ENCODE results near the gene KIFC1.

Gene KIFC1

GRCh38 chr6:33415831-33416230, 24.2 kb downstream of the KIFC1 start:
- Histone ChIP-seq H3K9ac (ENCODE audit: low read depth, low read length) (peak overlapping the region; percentile 87), H3K4me2 (ENCODE audit: low read length) (peak overlapping the region; percentile 92), H3K36me3 (ENCODE audit: insufficient read depth, low read length) (peaks cover 40% of the 10 kb centered on the region), H3K4me3 (ENCODE audit: low read length) (peak overlapping the region; percentile 80), H3K9me3 (replicated peaks; ENCODE audit: low read length) (no peaks in the 10 kb centered on the region), H3K27me3 (ENCODE audit: control insufficient read depth, insufficient read depth, low read length) (no peaks in the 10 kb centered on the region), H3K4me1 (ENCODE audit: control insufficient read depth, insufficient read depth, low read length) (peaks cover 31% of the 10 kb centered on the region)

GRCh38 chr6:33416386-33417127, 24.9 kb downstream of the KIFC1 start:
- no peaks in the 10 kb centered on the region for H3K27me3 ChIP-seq (ENCODE audit: control insufficient read depth, insufficient read depth, low read length)
- peaks cover 40% of the 10 kb centered on the region for H3K36me3 ChIP-seq (ENCODE audit: insufficient read depth, low read length)
- H3K9ac ChIP-seq (ENCODE audit: low read depth, low read length): peak overlapping the region; percentile 87
- H3K9me3 ChIP-seq (replicated peaks; ENCODE audit: low read length): no peaks in the 10 kb centered on the region
- peak overlapping the region; percentile 80 for H3K4me3 ChIP-seq (ENCODE audit: low read length)
- peaks cover 27% of the 10 kb centered on the region for H3K4me1 ChIP-seq (ENCODE audit: control insufficient read depth, insufficient read depth, low read length)
- peak overlapping the region; percentile 92 for H3K4me2 ChIP-seq (ENCODE audit: low read length)

GRCh38 chr6:33417128-33417902, 25.7 kb downstream of the KIFC1 start:
- Histone ChIP-seq H3K4me1 (ENCODE audit: control insufficient read depth, insufficient read depth, low read length) (peaks cover 25% of the 10 kb centered on the region), H3K4me2 (ENCODE audit: low read length) (peak overlapping the region; percentile 92), H3K36me3 (ENCODE audit: insufficient read depth, low read length) (peaks cover 38% of the 10 kb centered on the region), H3K4me3 (ENCODE audit: low read length) (peak overlapping the region; percentile 80), H3K9me3 (replicated peaks; ENCODE audit: low read length) (no peaks in the 10 kb centered on the region), H3K27me3 (ENCODE audit: control insufficient read depth, insufficient read depth, low read length) (no peaks in the 10 kb centered on the region), H3K9ac (ENCODE audit: low read depth, low read length) (peak overlapping the region; percentile 87)

GRCh38 chr6:33417903-33418689, 26.5 kb downstream of the KIFC1 start, which contains the start of gene CUTA:
Gene CUTA, minus strand, starts transcription at chr6:33418107. Its CDS starts 107 bp downstream, at chr6:33418000.
- peak within 1 kb of the TSS; percentile 80 for H3K4me3 ChIP-seq (ENCODE audit: low read length)
- peak within 1 kb of the TSS; percentile 87 for H3K9ac ChIP-seq (ENCODE audit: low read depth, low read length)
- H3K9me3 ChIP-seq (replicated peaks; ENCODE audit: low read length): no peaks in the 10 kb centered on the region
- H3K27me3 ChIP-seq (ENCODE audit: control insufficient read depth, insufficient read depth, low read length): no peaks in the 10 kb centered on the region
- H3K4me2 ChIP-seq (ENCODE audit: low read length): peak within 1 kb of the TSS; percentile 95
- H3K4me1 ChIP-seq (ENCODE audit: control insufficient read depth, insufficient read depth, low read length): peaks cover 25% of the 10 kb centered on the region
- peaks cover 30% of the 10 kb centered on the region for H3K36me3 ChIP-seq (ENCODE audit: insufficient read depth, low read length)

GRCh38 chr6:33418690-33419291, 27.2 kb downstream of the KIFC1 start:
- H3K4me1 ChIP-seq (ENCODE audit: control insufficient read depth, insufficient read depth, low read length): peaks cover 25% of the 10 kb centered on the region
- no peaks in the 10 kb centered on the region for H3K27me3 ChIP-seq (ENCODE audit: control insufficient read depth, insufficient read depth, low read length)
- peak overlapping the region; percentile 95 for H3K4me2 ChIP-seq (ENCODE audit: low read length)
- H3K9ac ChIP-seq (ENCODE audit: low read depth, low read length): peak overlapping the region; percentile 78
- H3K9me3 ChIP-seq (replicated peaks; ENCODE audit: low read length): no peaks in the 10 kb centered on the region
- H3K4me3 ChIP-seq (ENCODE audit: low read length): peak overlapping the region; percentile 67
- peaks cover 25% of the 10 kb centered on the region for H3K36me3 ChIP-seq (ENCODE audit: insufficient read depth, low read length)

- H3K9me3 ChIP-seq (replicated peaks; ENCODE audit: low read length): no peaks in the 10 kb centered on the region
- H3K4me2 ChIP-seq (ENCODE audit: low read length): peak within 1 kb of the TSS; percentile 95
- peak within 1 kb of the TSS; percentile 78 for H3K9ac ChIP-seq (ENCODE audit: low read depth, low read length)
- H3K27me3 ChIP-seq (ENCODE audit: control insufficient read depth, insufficient read depth, low read length): no peaks in the 10 kb centered on the region
- peak within 1 kb of the TSS; percentile 39 for H3K4me3 ChIP-seq (ENCODE audit: low read length)
- H3K4me1 ChIP-seq (ENCODE audit: control insufficient read depth, insufficient read depth, low read length): peaks cover 31% of the 10 kb centered on the region
- peaks cover 16% of the 10 kb centered on the region for H3K36me3 ChIP-seq (ENCODE audit: insufficient read depth, low read length)
Observed at GRCh38 chr6:33419580-33420490, 28.2 kb downstream of the KIFC1 start, which contains the start of gene SYNGAP1. Gene SYNGAP1, plus strand, starts transcription at chr6:33420065. Its CDS starts 200 bp downstream, at chr6:33420265.

GRCh38 chr6:33420491-33421343, 29.1 kb downstream of the KIFC1 start:
- Histone ChIP-seq H3K4me3 (ENCODE audit: low read length) (no peak overlapping the region), H3K36me3 (ENCODE audit: insufficient read depth, low read length) (peaks cover 7% of the 10 kb centered on the region), H3K9ac (ENCODE audit: low read depth, low read length) (no peak overlapping the region), H3K27me3 (ENCODE audit: control insufficient read depth, insufficient read depth, low read length) (no peaks in the 10 kb centered on the region), H3K4me1 (ENCODE audit: control insufficient read depth, insufficient read depth, low read length) (peaks cover 29% of the 10 kb centered on the region), H3K9me3 (replicated peaks; ENCODE audit: low read length) (no peaks in the 10 kb centered on the region), H3K4me2 (ENCODE audit: low read length) (no peak overlapping the region)

GRCh38 chr6:33421344-33421643, 29.7 kb downstream of the KIFC1 start:
- Histone ChIP-seq H3K9me3 (replicated peaks; ENCODE audit: low read length) (no peaks in the 10 kb centered on the region), H3K4me2 (ENCODE audit: low read length) (no peak overlapping the region), H3K9ac (ENCODE audit: low read depth, low read length) (no peak overlapping the region), H3K4me3 (ENCODE audit: low read length) (no peak overlapping the region), H3K36me3 (ENCODE audit: insufficient read depth, low read length) (peaks cover 3% of the 10 kb centered on the region), H3K27me3 (ENCODE audit: control insufficient read depth, insufficient read depth, low read length) (no peaks in the 10 kb centered on the region), H3K4me1 (ENCODE audit: control insufficient read depth, insufficient read depth, low read length) (peaks cover 23% of the 10 kb centered on the region)

- no peaks in the 10 kb centered on the region for H3K36me3 ChIP-seq (ENCODE audit: insufficient read depth, low read length)
- peaks cover 25% of the 10 kb centered on the region for H3K4me1 ChIP-seq (ENCODE audit: control insufficient read depth, insufficient read depth, low read length)
- no peak overlapping the region for H3K9ac ChIP-seq (ENCODE audit: low read depth, low read length)
- H3K4me3 ChIP-seq (ENCODE audit: low read length): no peak overlapping the region
- H3K4me2 ChIP-seq (ENCODE audit: low read length): no peak overlapping the region
- no peaks in the 10 kb centered on the region for H3K9me3 ChIP-seq (replicated peaks; ENCODE audit: low read length)
- H3K27me3 ChIP-seq (ENCODE audit: control insufficient read depth, insufficient read depth, low read length): no peaks in the 10 kb centered on the region
Observed at GRCh38 chr6:33423777-33424176, 32.2 kb downstream of the KIFC1 start.
